Measurements from ENCODE around the gene KCNMA1. TPM values are rescaled to one million over a fixed set of nuclear protein-coding genes. Genes with fewer than 3 reads are reported as not detected.

The KCNMA1 gene
- total RNA-seq, 2 donors from 2014 or later, result 5.9 to 9.3 TPM

DNA sequence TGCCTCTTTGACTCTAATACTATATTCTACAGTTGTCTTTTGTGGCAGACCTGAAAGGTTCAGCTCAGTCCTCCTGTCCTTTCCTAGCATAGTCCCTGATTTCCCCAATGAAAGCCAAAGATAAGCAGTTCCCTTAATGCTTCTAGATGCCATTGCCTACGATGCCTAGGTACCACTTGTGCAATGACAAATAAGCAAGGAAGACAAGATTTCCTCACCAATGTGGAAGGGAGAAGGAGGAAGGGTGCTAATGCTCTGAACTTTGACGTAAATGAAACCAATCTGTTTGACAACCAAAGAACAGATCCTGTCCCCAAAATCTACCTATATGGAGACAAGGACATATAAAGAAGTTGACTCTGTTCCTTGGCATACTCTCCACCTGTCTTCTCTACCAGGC, 393.3 kb downstream of the KCNMA1 start:
- H3K36me3 ChIP-seq (replicated peaks in 1 of 2; ENCODE audit: insufficient read depth in 1 of 2, low read depth in 2 of 2), result no peaks in the 10 kb centered on the region
- peaks cover 15% of the 10 kb centered on the region for H3K4me1 ChIP-seq
- ATAC-seq (no peak), DNase-seq (no peak)
- 76 to 89% methylated on average over 2 of the region's 2 CpGs for WGBS, 2 donors
- H3K27me3 ChIP-seq, result no peaks in the 10 kb centered on the region
- no peaks in the 10 kb centered on the region for H3K9me3 ChIP-seq
- no peak overlapping the region for H3K4me3 ChIP-seq
- intact Hi-C loops (cut with DNase I), result loop anchor here (10.0 kb wide), 1 partner anchor 391 kb away; the partner anchor contains the start of gene KCNMA1
- H3K27ac ChIP-seq, result no peak overlapping the region
- TF ChIP-seq, protein P1, sequence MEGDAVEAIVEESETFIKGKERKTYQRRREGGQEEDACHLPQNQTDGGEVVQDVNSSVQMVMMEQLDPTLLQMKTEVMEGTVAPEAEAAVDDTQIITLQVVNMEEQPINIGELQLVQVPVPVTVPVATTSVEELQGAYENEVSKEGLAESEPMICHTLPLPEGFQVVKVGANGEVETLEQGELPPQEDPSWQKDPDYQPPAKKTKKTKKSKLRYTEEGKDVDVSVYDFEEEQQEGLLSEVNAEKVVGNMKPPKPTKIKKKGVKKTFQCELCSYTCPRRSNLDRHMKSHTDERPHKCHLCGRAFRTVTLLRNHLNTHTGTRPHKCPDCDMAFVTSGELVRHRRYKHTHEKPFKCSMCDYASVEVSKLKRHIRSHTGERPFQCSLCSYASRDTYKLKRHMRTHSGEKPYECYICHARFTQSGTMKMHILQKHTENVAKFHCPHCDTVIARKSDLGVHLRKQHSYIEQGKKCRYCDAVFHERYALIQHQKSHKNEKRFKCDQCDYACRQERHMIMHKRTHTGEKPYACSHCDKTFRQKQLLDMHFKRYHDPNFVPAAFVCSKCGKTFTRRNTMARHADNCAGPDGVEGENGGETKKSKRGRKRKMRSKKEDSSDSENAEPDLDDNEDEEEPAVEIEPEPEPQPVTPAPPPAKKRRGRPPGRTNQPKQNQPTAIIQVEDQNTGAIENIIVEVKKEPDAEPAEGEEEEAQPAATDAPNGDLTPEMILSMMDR (IDR thresholded peaks at IDR 0.05), result no peak
- no peak for TF ChIP-seq POLR2A (IDR thresholded peaks at IDR 0.05)

DNA sequence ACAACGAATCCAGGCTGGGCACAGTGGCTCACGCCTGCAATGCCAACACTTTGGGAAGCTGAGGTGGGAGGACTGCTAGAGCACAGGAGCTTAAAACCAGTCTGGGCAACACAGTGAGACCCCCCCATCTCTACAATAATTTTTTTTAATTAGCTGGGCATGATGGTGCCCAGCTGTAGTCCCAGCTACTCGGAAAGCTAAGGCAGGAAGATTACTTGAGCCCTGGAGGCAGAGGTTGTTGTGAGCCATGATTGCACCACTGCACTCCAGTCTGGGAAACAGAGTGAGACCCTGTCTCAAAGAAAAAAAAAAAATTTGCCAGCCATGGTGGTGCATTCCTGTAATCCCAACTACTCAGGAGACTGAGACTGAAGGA, 396.3 kb downstream of the KCNMA1 start:
- 59 to 66% methylated on average over 3 of the region's 3 CpGs for WGBS, 2 donors
- H3K27ac ChIP-seq, result no peak overlapping the region
- ATAC-seq, result no peak
- TF ChIP-seq POLR2A (IDR thresholded peaks at IDR 0.05), result no peak
- TF ChIP-seq, protein P1 (IDR thresholded peaks at IDR 0.05), result no peak
- no peak for DNase-seq
- no peaks in the 10 kb centered on the region for H3K36me3 ChIP-seq (replicated peaks in 1 of 2; ENCODE audit: insufficient read depth in 1 of 2, low read depth in 2 of 2)
- H3K4me3 ChIP-seq, result no peak overlapping the region
- intact Hi-C loops (cut with DNase I), result loop anchor here (10.0 kb wide), 1 partner anchor 393 kb away; the partner anchor contains the start of gene KCNMA1
- no peaks in the 10 kb centered on the region for H3K27me3 ChIP-seq
- peaks cover 5% of the 10 kb centered on the region for H3K4me1 ChIP-seq
- no peaks in the 10 kb centered on the region for H3K9me3 ChIP-seq

DNA sequence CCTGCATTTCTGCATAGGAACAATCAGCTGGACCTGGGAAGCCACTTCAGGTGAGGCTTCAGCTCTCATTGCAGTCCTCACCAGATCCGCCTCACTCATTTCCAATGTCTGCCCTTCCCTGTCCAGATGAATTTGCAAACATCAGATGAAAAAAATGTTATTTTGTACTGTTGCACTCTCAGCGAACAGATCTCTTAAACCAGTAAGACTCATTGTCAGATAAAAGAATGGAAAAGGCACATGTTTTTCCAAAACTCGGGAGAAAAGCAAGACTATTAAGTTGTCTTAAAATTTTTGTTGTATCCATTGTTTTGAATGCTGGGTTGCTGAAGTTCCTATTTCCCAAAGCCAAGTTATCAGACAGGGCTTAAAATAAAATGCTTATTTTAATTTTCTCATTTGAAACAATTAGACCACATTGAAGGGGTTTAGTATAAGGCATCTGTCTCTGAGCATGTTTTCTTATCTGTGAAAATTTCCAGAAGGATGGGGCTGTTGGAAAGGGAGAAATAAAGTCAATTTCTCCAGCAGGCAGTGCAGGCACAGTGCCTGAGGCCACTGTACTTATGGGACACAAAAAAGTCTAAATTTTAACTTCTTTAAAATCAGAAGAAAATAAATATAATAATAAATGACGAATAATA, 396.8 kb downstream of the KCNMA1 start:
- no peak overlapping the region for H3K27ac ChIP-seq
- 85 to 92% methylated on average over 4 of the region's 4 CpGs for WGBS, 2 donors
- intact Hi-C loops (cut with DNase I), result loop anchor here (10.0 kb wide), 1 partner anchor 394 kb away; the partner anchor contains the start of gene KCNMA1

DNA sequence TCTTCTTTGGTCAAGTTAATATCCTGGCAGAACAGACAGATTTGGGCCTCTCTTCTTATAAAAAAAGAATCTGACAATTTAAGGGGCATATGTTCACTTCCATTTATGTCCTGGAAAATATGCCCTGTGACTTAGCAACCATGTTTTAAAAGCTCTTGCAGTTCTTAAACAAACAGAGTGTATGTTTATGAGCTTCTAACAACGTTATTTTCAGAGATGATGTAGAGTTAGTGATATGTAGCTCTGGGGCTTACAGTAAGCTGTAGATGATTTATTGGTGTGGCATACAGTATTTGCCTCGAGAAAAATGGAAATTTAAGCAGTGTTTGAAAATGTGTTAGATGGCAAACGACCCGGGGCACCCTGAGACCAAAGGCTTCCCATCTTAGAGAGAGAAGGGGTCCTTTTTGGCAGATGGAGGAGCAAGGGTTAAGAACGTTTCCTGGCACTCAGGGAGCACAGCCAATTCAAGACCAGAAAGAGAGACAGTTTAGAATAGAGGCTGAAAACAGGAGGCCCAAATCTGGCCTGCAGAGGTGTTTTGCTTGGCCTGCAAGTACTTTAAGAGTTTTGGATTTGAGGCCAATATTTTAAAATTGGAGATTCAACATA, 397.5 kb downstream of the KCNMA1 start:
- Histone ChIP-seq H3K4me1 (peaks cover 12% of the 10 kb centered on the region), H3K27me3 (no peaks in the 10 kb centered on the region), H3K9me3 (no peaks in the 10 kb centered on the region), H3K4me3 (no peak overlapping the region), H3K36me3 (replicated peaks in 1 of 2; ENCODE audit: insufficient read depth in 1 of 2, low read depth in 2 of 2) (no peaks in the 10 kb centered on the region), H3K27ac (no peak overlapping the region)
- intact Hi-C loops (cut with DNase I), result loop anchor here (10.0 kb wide), 1 partner anchor 395 kb away; the partner anchor contains the start of gene KCNMA1
- no peak for DNase-seq
- ATAC-seq, result no peak
- WGBS, 2 donors, result 58 to 71% methylated on average over 5 of the region's 5 CpGs
- TF ChIP-seq, protein P1 (IDR thresholded peaks at IDR 0.05), result no peak
- TF ChIP-seq POLR2A (IDR thresholded peaks at IDR 0.05), result no peak

More for the DNA sequence above, 396.8 kb downstream of the KCNMA1 start:
- DNase-seq (no peak), ATAC-seq (no peak)
- Histone ChIP-seq H3K4me1 (peaks cover 6% of the 10 kb centered on the region), H3K27me3 (no peaks in the 10 kb centered on the region), H3K36me3 (replicated peaks in 1 of 2; ENCODE audit: insufficient read depth in 1 of 2, low read depth in 2 of 2) (no peaks in the 10 kb centered on the region), H3K4me3 (no peak overlapping the region), H3K9me3 (no peaks in the 10 kb centered on the region)
- TF ChIP-seq, protein P1 (IDR thresholded peaks at IDR 0.05), result no peak
- no peak for TF ChIP-seq POLR2A (IDR thresholded peaks at IDR 0.05)
